HL-60 (cell line): ENCODE results near the gene LAMA4.
"Not testable (repeated sequence)": the region's sequence is repeated elsewhere in the genome, so short reads cannot be mapped to it uniquely, and the experiment has no call there.

Experiments used
- DNase-seq, 2 experiments: peaks; one replicate each; pipeline ENCODE4 v3.0.0-alpha.2; 2010 to 2020; ENCODE audit warnings: low read depth in 1 of 2, low spot score in 1 of 2
- H3K27ac ChIP-seq: fragments of 250-450 bp; sonication (Bioruptor Pico); replicated peaks from 2 replicates; pipeline ENCODE4 v1.5.1; 2020; ENCODE audit warnings: mild to moderate bottlenecking, moderate library complexity
- H3K27me3 ChIP-seq: fragments of 250-450 bp; sonication (Bioruptor Pico); 2 replicates; pipeline ENCODE4 v1.5.1; 2021; ENCODE audit warnings: mild to moderate bottlenecking, moderate library complexity; ENCODE audit not compliant: insufficient read depth, poor library complexity, severe bottlenecking
- H3K4me3 ChIP-seq: replicated peaks from 2 replicates; pipeline ENCODE4 v1.5.1; 2011; ENCODE audit warnings: mild to moderate bottlenecking, control low read depth, low read length; ENCODE audit not compliant: insufficient read depth
- GABPA ChIP-seq: IDR thresholded peaks from 2 replicates; pipeline ENCODE4 v1.6.1; 2012; ENCODE audit warnings: low read depth
- POLR2AphosphoS5 ChIP-seq: IDR thresholded peaks from 2 replicates; pipeline ENCODE4 v1.6.1; 2012; ENCODE audit warnings: low read depth
- SPI1 ChIP-seq: IDR thresholded peaks from 2 replicates; pipeline ENCODE4 v1.6.1; 2012; ENCODE audit warnings: low read depth, mild to moderate bottlenecking, borderline replicate concordance
- TF ChIP-seq, protein P1 (sequence below): IDR thresholded peaks from one replicate; pipeline ENCODE4 v1.5.1; 2011; ENCODE audit warnings: low read length, control low read depth, inconsistent platforms; ENCODE audit not compliant: insufficient read depth
- TF ChIP-seq, protein P2 (sequence below): IDR thresholded peaks from 2 replicates; pipeline ENCODE4 v1.6.1; 2012; ENCODE audit warnings: low read depth; ENCODE audit not compliant: insufficient replicate concordance

The LAMA4 gene

GRCh38 chr6:112204350-112204706, 50.0 kb downstream of the LAMA4 start:
- TF ChIP-seq GABPA: no peak
- TF ChIP-seq, protein P1, sequence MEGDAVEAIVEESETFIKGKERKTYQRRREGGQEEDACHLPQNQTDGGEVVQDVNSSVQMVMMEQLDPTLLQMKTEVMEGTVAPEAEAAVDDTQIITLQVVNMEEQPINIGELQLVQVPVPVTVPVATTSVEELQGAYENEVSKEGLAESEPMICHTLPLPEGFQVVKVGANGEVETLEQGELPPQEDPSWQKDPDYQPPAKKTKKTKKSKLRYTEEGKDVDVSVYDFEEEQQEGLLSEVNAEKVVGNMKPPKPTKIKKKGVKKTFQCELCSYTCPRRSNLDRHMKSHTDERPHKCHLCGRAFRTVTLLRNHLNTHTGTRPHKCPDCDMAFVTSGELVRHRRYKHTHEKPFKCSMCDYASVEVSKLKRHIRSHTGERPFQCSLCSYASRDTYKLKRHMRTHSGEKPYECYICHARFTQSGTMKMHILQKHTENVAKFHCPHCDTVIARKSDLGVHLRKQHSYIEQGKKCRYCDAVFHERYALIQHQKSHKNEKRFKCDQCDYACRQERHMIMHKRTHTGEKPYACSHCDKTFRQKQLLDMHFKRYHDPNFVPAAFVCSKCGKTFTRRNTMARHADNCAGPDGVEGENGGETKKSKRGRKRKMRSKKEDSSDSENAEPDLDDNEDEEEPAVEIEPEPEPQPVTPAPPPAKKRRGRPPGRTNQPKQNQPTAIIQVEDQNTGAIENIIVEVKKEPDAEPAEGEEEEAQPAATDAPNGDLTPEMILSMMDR: no peak
- no peak for TF ChIP-seq POLR2AphosphoS5
- TF ChIP-seq, protein P2, sequence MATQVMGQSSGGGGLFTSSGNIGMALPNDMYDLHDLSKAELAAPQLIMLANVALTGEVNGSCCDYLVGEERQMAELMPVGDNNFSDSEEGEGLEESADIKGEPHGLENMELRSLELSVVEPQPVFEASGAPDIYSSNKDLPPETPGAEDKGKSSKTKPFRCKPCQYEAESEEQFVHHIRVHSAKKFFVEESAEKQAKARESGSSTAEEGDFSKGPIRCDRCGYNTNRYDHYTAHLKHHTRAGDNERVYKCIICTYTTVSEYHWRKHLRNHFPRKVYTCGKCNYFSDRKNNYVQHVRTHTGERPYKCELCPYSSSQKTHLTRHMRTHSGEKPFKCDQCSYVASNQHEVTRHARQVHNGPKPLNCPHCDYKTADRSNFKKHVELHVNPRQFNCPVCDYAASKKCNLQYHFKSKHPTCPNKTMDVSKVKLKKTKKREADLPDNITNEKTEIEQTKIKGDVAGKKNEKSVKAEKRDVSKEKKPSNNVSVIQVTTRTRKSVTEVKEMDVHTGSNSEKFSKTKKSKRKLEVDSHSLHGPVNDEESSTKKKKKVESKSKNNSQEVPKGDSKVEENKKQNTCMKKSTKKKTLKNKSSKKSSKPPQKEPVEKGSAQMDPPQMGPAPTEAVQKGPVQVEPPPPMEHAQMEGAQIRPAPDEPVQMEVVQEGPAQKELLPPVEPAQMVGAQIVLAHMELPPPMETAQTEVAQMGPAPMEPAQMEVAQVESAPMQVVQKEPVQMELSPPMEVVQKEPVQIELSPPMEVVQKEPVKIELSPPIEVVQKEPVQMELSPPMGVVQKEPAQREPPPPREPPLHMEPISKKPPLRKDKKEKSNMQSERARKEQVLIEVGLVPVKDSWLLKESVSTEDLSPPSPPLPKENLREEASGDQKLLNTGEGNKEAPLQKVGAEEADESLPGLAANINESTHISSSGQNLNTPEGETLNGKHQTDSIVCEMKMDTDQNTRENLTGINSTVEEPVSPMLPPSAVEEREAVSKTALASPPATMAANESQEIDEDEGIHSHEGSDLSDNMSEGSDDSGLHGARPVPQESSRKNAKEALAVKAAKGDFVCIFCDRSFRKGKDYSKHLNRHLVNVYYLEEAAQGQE: no peak
- no peak for TF ChIP-seq SPI1
- Histone ChIP-seq H3K27me3 (no peaks in the 10 kb centered on the region), H3K27ac (no peak overlapping the region), H3K4me3 (no peak overlapping the region)
- no peak for DNase-seq

- TF ChIP-seq, protein P1: no peak
- TF ChIP-seq, protein P2: no peak
- no peak for TF ChIP-seq GABPA
- TF ChIP-seq POLR2AphosphoS5: no peak
- TF ChIP-seq SPI1: no peak
- no peaks in the 10 kb centered on the region for H3K27me3 ChIP-seq
- DNase-seq: no peak
- no peak overlapping the region for H3K4me3 ChIP-seq
- H3K27ac ChIP-seq: no peak overlapping the region
Observed at GRCh38 chr6:112203577-112204349, 50.6 kb downstream of the LAMA4 start.

GRCh38 chr6:112202639-112203341, 51.6 kb downstream of the LAMA4 start:
- TF ChIP-seq SPI1 (no peak), GABPA (no peak)
- Histone ChIP-seq H3K27me3 (no peaks in the 10 kb centered on the region), H3K4me3 (no peak overlapping the region), H3K27ac (no peak overlapping the region)
- no peak for DNase-seq

- H3K27ac ChIP-seq, H3K27me3 ChIP-seq, H3K4me3 ChIP-seq, DNase-seq: not testable (repeated sequence)
Observed at GRCh38 chr6:112200185-112200914, 54.0 kb downstream of the LAMA4 start.
